Esophagus muscularis mucosa (tissue), 3 donors: ENCODE results near the gene ITGA8.

Experiments used
- POLR2A ChIP-seq: fragments of 450-650 bp; IDR thresholded peaks from one replicate; pipeline ENCODE4 v1.6.1; 2017; ENCODE audit warnings: antibody characterized with exemption, moderate library complexity, mild to moderate bottlenecking, low read depth
- POLR2AphosphoS5 ChIP-seq, 2 donors: sonication (generic); formaldehyde crosslinking; IDR thresholded peaks; one replicate each; pipeline ENCODE4 v1.6.1; 2017; ENCODE audit warnings: antibody characterized with exemption in 2 of 2
- TF ChIP-seq, protein P1 (sequence below), 3 experiments: fragments of 200-600 bp in 2 of 3; fragments of 450-650 bp in 1 of 3; sonication (generic) in 2 of 3; IDR thresholded peaks; one replicate each; pipeline ENCODE4 v1.5.1; 2017 to 2019; ENCODE audit warnings: antibody characterized with exemption in 3 of 3, mild to moderate bottlenecking in 2 of 3, moderate library complexity in 1 of 3

DNA sequence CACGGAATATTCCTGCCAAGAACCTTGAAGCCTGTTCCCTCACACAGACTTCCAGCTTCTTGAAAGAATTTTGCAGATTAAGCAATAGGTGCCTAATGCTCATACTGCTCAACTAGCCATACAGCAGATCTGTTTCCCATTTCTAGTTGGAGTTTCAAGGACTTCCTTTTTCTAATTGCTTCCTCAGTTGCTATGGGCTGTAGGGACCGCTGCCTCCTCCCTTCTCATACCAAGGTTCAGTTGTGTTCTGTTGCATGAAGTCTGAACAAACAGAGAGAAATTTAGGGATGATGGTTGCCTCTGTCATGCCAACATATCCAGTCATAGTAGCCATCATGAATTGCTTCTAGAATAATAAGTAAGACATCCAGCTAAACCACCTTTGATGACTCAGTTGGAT lies 6.8 kb downstream of the ITGA8 start:
- no peak for TF ChIP-seq POLR2AphosphoS5 (IDR thresholded peaks at IDR 0.05)
- TF ChIP-seq POLR2A: no peak
- TF ChIP-seq, protein P1, sequence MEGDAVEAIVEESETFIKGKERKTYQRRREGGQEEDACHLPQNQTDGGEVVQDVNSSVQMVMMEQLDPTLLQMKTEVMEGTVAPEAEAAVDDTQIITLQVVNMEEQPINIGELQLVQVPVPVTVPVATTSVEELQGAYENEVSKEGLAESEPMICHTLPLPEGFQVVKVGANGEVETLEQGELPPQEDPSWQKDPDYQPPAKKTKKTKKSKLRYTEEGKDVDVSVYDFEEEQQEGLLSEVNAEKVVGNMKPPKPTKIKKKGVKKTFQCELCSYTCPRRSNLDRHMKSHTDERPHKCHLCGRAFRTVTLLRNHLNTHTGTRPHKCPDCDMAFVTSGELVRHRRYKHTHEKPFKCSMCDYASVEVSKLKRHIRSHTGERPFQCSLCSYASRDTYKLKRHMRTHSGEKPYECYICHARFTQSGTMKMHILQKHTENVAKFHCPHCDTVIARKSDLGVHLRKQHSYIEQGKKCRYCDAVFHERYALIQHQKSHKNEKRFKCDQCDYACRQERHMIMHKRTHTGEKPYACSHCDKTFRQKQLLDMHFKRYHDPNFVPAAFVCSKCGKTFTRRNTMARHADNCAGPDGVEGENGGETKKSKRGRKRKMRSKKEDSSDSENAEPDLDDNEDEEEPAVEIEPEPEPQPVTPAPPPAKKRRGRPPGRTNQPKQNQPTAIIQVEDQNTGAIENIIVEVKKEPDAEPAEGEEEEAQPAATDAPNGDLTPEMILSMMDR (IDR thresholded peaks at IDR 0.05): no peak
